ENCODE results near the gene KIF3B.
A peak's percentile ranks its signal among the peaks of the same experiment; 100 is the strongest.
"Not testable (repeated sequence)": the region's sequence is repeated elsewhere in the genome, so short reads cannot be mapped to it uniquely, and the experiment has no call there.

Gene KIF3B

DNA sequence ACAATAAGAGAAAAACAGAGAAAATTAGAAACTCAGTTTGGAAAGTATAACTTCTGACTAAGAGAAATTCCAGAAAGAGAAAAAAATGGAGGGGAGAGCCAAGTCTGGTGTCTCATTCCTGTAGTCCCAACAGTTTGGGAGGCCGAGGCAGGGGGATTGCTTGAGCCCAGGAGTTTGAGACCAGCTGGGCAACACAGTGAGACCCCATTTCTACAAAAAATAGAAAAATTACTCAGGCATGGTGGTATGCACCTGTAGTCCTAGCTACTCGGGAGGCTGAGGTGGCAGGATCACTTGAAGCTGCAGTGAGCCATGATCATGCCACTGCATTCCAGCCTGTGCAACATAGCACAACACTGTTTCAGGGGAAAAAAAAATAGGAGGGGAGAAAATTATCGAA, 3.1 kb upstream of the KIF3B start:
- no peak for TF ChIP-seq CTCF (IDR thresholded peaks at IDR 0.05; ENCODE audit: insufficient read depth, low read length, poor library complexity, severe bottlenecking)
- Histone ChIP-seq H3K36me3 (ENCODE audit: control insufficient read depth, insufficient read depth, low read length) (no peaks in the 10 kb centered on the region), H3K27me3 (replicated peaks; ENCODE audit: control insufficient read depth, insufficient read depth, low read length) (no peaks in the 10 kb centered on the region), H3K4me3 (replicated peaks; ENCODE audit: low read depth, low read length) (no peak overlapping the region)
- no peak for DNase-seq (ENCODE audit: extremely low read depth, insufficient read length)

DNA sequence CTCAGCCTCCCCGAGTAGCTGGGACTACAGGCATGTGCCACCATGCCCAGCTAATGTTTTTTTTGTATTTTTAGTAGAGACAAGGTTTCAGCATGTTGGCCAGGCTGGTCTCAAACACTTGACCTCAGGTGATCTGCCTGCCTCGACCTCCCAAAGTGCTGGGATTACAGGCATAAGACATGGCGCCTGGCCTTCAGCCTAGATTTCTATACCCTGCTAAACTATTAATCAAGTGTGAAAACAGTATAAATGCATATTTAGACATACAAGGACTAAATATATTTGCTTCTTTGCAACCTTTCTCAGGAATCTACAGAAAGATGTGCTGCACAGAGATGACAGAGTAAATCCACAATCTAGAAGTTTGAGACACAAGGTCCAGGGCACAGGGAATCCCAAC, 2.3 kb upstream of the KIF3B start:
- H3K27me3 ChIP-seq (replicated peaks; ENCODE audit: control insufficient read depth, insufficient read depth, low read length); H3K4me3 ChIP-seq (replicated peaks; ENCODE audit: low read depth, low read length); H3K36me3 ChIP-seq (ENCODE audit: control insufficient read depth, insufficient read depth, low read length); DNase-seq (ENCODE audit: extremely low read depth, insufficient read length): not testable (repeated sequence)

DNA sequence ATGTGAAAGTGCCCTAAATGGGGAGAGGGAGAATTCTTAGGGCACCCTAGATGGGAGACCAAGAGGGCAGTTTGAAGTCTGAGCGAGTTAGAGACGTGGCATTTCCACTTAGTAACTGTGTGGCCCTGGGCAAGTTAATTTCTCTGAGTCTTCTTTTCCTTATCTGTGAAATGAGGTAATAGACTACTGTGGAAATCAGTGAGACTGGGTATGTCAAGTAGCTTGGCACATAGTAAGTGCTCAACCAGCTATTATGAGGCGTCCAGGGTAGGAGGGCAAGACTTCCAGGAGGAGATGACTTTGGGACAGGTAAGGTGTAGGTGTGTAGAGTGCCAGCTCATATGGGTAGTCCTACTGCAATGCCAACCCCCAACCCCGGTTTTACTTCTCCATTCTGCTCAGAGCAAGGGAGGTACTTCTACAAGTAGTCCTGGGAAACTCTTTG, 770 bp downstream of the KIF3B start:
- Histone ChIP-seq H3K36me3 (ENCODE audit: control insufficient read depth, insufficient read depth, low read length) (peaks cover 3% of the 10 kb centered on the region), H3K4me3 (replicated peaks; ENCODE audit: low read depth, low read length) (peak overlapping the region; percentile 99), H3K27me3 (replicated peaks; ENCODE audit: control insufficient read depth, insufficient read depth, low read length) (no peaks in the 10 kb centered on the region)
- DNase-seq (ENCODE audit: extremely low read depth, insufficient read length): peak; percentile 38
- no peak for TF ChIP-seq CTCF (IDR thresholded peaks at IDR 0.05; ENCODE audit: insufficient read depth, low read length, poor library complexity, severe bottlenecking)

DNA sequence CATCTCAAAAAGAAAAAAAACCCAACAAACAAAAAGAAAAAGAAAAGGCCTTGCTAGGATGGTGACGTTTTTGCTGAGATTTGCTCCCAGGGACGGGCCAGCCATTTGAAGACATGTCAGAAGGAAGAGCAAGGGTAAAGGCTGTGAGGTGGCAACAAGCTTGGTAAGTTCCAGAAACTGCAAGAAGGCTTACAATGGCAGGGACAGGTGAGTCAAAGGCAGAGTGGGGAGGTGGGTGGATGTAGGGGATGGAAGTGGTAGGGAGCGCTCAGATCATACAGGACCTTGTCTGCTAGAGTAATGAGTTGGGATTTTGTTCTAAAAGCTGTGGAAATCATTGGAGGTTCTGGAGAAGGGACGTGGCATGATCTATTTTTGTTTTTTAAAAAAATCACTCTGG, 4.3 kb downstream of the KIF3B start:
- Histone ChIP-seq H3K27me3 (replicated peaks; ENCODE audit: control insufficient read depth, insufficient read depth, low read length) (no peaks in the 10 kb centered on the region), H3K4me3 (replicated peaks; ENCODE audit: low read depth, low read length) (no peak overlapping the region), H3K36me3 (ENCODE audit: control insufficient read depth, insufficient read depth, low read length) (peaks cover 3% of the 10 kb centered on the region)
- DNase-seq (ENCODE audit: extremely low read depth, insufficient read length): no peak
- TF ChIP-seq CTCF (IDR thresholded peaks at IDR 0.05; ENCODE audit: insufficient read depth, low read length, poor library complexity, severe bottlenecking): no peak

DNA sequence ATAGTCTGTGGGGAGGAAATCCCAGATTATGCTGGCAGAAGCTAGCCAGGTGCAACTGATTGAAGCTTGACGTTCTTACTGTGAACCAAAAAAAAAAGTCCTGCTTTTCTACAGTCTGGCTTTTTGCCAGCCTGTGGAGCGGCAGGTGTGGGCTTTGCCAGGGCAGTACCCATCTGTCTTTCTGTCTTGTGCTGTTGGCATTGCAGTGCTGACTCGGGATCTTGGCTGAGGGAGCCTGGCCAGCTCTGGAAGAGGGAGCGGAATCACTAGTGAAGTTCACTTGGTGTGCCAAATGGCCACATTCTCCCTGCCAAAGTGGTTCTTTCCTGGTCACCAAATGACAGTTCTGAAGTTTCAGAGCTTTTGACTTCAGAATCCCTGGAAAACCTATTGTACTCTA, 5.0 kb downstream of the KIF3B start:
- H3K36me3 ChIP-seq (ENCODE audit: control insufficient read depth, insufficient read depth, low read length): peaks cover 3% of the 10 kb centered on the region
- DNase-seq (ENCODE audit: extremely low read depth, insufficient read length): no peak
- no peaks in the 10 kb centered on the region for H3K27me3 ChIP-seq (replicated peaks; ENCODE audit: control insufficient read depth, insufficient read depth, low read length)
- no peak for TF ChIP-seq CTCF (IDR thresholded peaks at IDR 0.05; ENCODE audit: insufficient read depth, low read length, poor library complexity, severe bottlenecking)
- no peak overlapping the region for H3K4me3 ChIP-seq (replicated peaks; ENCODE audit: low read depth, low read length)

DNA sequence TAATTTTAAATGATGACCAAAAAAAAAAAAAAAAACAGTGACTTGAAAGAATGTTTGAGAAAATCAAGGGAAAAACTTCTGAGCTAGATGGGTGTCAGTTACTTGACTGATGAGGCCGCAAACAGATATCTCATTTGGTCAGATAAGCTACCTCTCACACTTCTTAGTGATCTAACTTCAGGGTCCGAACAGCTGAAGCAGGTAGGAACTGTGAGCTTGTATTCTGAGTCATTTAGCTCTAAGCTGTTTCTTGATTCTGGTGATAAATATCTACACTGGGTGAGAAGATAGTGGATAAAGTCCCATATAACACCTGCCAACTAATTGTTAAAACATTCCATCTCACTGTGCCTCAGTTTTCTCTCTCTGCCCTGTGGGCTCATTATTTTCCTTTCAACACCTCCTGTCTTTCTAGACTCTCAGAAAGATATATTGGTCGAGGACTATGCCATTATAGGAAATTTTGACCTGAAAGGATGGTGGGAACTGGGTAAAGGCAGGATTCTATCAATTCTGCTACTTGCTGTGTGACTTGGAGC, 7.7 kb downstream of the KIF3B start:
- Histone ChIP-seq H3K4me3 (replicated peaks; ENCODE audit: low read depth, low read length) (peak overlapping the region; percentile 19; the same call in 1 of the 2 replicates), H3K36me3 (ENCODE audit: control insufficient read depth, insufficient read depth, low read length) (peaks cover 3% of the 10 kb centered on the region), H3K27me3 (replicated peaks; ENCODE audit: control insufficient read depth, insufficient read depth, low read length) (no peaks in the 10 kb centered on the region)
- no peak for TF ChIP-seq CTCF (IDR thresholded peaks at IDR 0.05; ENCODE audit: insufficient read depth, low read length, poor library complexity, severe bottlenecking)
- peak; percentile 47 for DNase-seq (ENCODE audit: extremely low read depth, insufficient read length)

Measured in GM06990 (cell line).